Activated naive CD4-positive, alpha-beta T cell treated with anti-CD3 and anti-CD28 coated beads for 36 hours (primary cell): ENCODE results near the gene TPRG1. TPM values are rescaled to one million over a fixed set of nuclear protein-coding genes. Genes with fewer than 3 reads are reported as not detected.

Source experiments
- CTCF ChIA-PET: fragments of 350-600 bp; sonication (Branson Sonifier 250); formaldehyde crosslinking; loops from one replicate; lab custom pipeline; 2021; ENCODE audit warnings: antibody characterized with exemption; lab: Charles Lee
- DNase-seq: peaks from one replicate; pipeline ENCODE4 v3.0.0-alpha.2; 2020
- H3K27ac Mint-ChIP-seq: one replicate; pipeline ENCODE4 v1.8.0; 2021; ENCODE audit warnings: mild to moderate bottlenecking, mixed read lengths
- H3K27me3 Mint-ChIP-seq: one replicate; pipeline ENCODE4 v1.8.0; 2021; ENCODE audit warnings: low read depth, mixed read lengths
- H3K36me3 Mint-ChIP-seq: one replicate; pipeline ENCODE4 v1.8.0; 2021; ENCODE audit warnings: low read depth, mixed read lengths
- H3K4me1 Mint-ChIP-seq: one replicate; pipeline ENCODE4 v1.8.0; 2021; ENCODE audit warnings: low read depth, mixed read lengths
- H3K4me3 Mint-ChIP-seq: one replicate; pipeline ENCODE4 v1.8.0; 2021; ENCODE audit warnings: mild to moderate bottlenecking, moderate library complexity, mixed read lengths
- H3K9me3 Mint-ChIP-seq: one replicate; pipeline ENCODE4 v1.8.0; 2021; ENCODE audit warnings: mixed read lengths
- intact Hi-C: fragments of 100-400 bp; cut with micrococcal nuclease; formaldehyde crosslinking; loops from one replicate; pipeline ENCODE4 v1.15.1; 2023
- total RNA-seq, 2 experiments: library from RNA; stranded (reverse); gene quantifications; one replicate each; pipeline ENCODE4 v1.2.3, GENCODE V29; 2021

Gene TPRG1
- total RNA-seq, 2 experiments from 2014 or later: 0.55 to 1.0 TPM

GRCh38 chr3:189143321-189143720 lies 28.4 kb upstream of the TPRG1 start:
- CTCF ChIA-PET: interaction anchor here (1.0 to 2.4 kb wide), 4 partner anchors 102 to 1404 kb away, joined by 3 to 10 read pairs (median 5); no protein-coding TSS in a partner anchor
- Mint-ChIP-seq H3K36me3 (no peaks in the 10 kb centered on the region), H3K4me1 (peaks cover 14% of the 10 kb centered on the region), H3K27ac (no peak overlapping the region), H3K4me3 (no peak overlapping the region), H3K27me3 (peaks cover 9% of the 10 kb centered on the region), H3K9me3 (no peaks in the 10 kb centered on the region)
- DNase-seq: no peak
- intact Hi-C loops: loop anchor here (5.0 to 10.0 kb wide), 4 partner anchors 481 to 806 kb away; no protein-coding TSS in a partner anchor

GRCh38 chr3:189143771-189144170 lies 28.0 kb upstream of the TPRG1 start:
- Mint-ChIP-seq H3K27ac (no peak overlapping the region), H3K4me3 (no peak overlapping the region), H3K36me3 (no peaks in the 10 kb centered on the region), H3K4me1 (peaks cover 15% of the 10 kb centered on the region), H3K27me3 (peaks cover 9% of the 10 kb centered on the region), H3K9me3 (no peaks in the 10 kb centered on the region)
- DNase-seq: no peak
- intact Hi-C loops: loop anchor here (1.0 to 10.0 kb wide), 6 partner anchors 189 to 1404 kb away; no protein-coding TSS in a partner anchor
- CTCF ChIA-PET: interaction anchor here (1.0 to 1.6 kb wide), 3 partner anchors 102 to 1405 kb away, joined by 5 to 7 read pairs (median 5); no protein-coding TSS in a partner anchor

GRCh38 chr3:189144645-189145044 lies 27.1 kb upstream of the TPRG1 start:
- DNase-seq: peak; percentile 35
- intact Hi-C loops: loop anchor here (1.0 to 10.0 kb wide), 8 partner anchors 190 to 1527 kb away; no protein-coding TSS in a partner anchor
- Mint-ChIP-seq H3K4me1 (peaks cover 15% of the 10 kb centered on the region), H3K36me3 (no peaks in the 10 kb centered on the region), H3K27ac (no peak overlapping the region), H3K4me3 (no peak overlapping the region), H3K27me3 (peaks cover 9% of the 10 kb centered on the region), H3K9me3 (no peaks in the 10 kb centered on the region)
- CTCF ChIA-PET: interaction anchor here (1.0 to 2.8 kb wide), 5 partner anchors 13 to 1406 kb away, joined by 3 to 12 read pairs (median 5); no protein-coding TSS in a partner anchor

- Mint-ChIP-seq H3K27ac (no peak overlapping the region), H3K27me3 (peaks cover 9% of the 10 kb centered on the region), H3K9me3 (no peaks in the 10 kb centered on the region), H3K36me3 (no peaks in the 10 kb centered on the region), H3K4me3 (no peak overlapping the region), H3K4me1 (peaks cover 15% of the 10 kb centered on the region)
- CTCF ChIA-PET: interaction anchor here (1.3 to 2.8 kb wide), 3 partner anchors 15 to 192 kb away, joined by 6 to 12 read pairs (median 7); no protein-coding TSS in a partner anchor
- no peak for DNase-seq
- intact Hi-C loops: loop anchor here (5.0 to 10.0 kb wide), 4 partner anchors 315 to 1530 kb away; no protein-coding TSS in a partner anchor
Measured at GRCh38 chr3:189146848-189147247, 24.9 kb upstream of the TPRG1 start.

GRCh38 chr3:189148081-189148507 lies 23.7 kb upstream of the TPRG1 start:
- CTCF ChIA-PET: interaction anchor here (0.8 to 1.6 kb wide), 4 partner anchors 14 to 310 kb away, joined by 3 to 5 read pairs (median 3); no protein-coding TSS in a partner anchor
- peaks cover 9% of the 10 kb centered on the region for H3K4me1 Mint-ChIP-seq
- H3K27ac Mint-ChIP-seq: no peak overlapping the region
- no peak overlapping the region for H3K4me3 Mint-ChIP-seq
- peaks cover 9% of the 10 kb centered on the region for H3K27me3 Mint-ChIP-seq
- H3K36me3 Mint-ChIP-seq: no peaks in the 10 kb centered on the region
- H3K9me3 Mint-ChIP-seq: no peaks in the 10 kb centered on the region
- intact Hi-C loops: loop anchor here (1.0 to 10.0 kb wide), 9 partner anchors 85 to 1829 kb away; no protein-coding TSS in a partner anchor
- DNase-seq: peak; percentile 85

GRCh38 chr3:189149203-189149602 lies 22.6 kb upstream of the TPRG1 start:
- H3K4me3 Mint-ChIP-seq: no peak overlapping the region
- H3K4me1 Mint-ChIP-seq: peaks cover 9% of the 10 kb centered on the region
- intact Hi-C loops: loop anchor here (2.0 to 10.0 kb wide), 5 partner anchors 317 to 1830 kb away; no protein-coding TSS in a partner anchor
- H3K36me3 Mint-ChIP-seq: no peaks in the 10 kb centered on the region
- no peak for DNase-seq
- no peak overlapping the region for H3K27ac Mint-ChIP-seq
- CTCF ChIA-PET: interaction anchor here (0.5 to 1.6 kb wide), 4 partner anchors 15 to 847 kb away, joined by 3 to 4 read pairs (median 3); no protein-coding TSS in a partner anchor
- peaks cover 7% of the 10 kb centered on the region for H3K27me3 Mint-ChIP-seq
- no peaks in the 10 kb centered on the region for H3K9me3 Mint-ChIP-seq

GRCh38 chr3:189157232-189158007 lies 14.4 kb upstream of the TPRG1 start:
- Mint-ChIP-seq H3K27me3 (no peaks in the 10 kb centered on the region), H3K4me1 (no peaks in the 10 kb centered on the region), H3K27ac (no peak overlapping the region), H3K36me3 (no peaks in the 10 kb centered on the region), H3K9me3 (no peaks in the 10 kb centered on the region), H3K4me3 (no peak overlapping the region)
- intact Hi-C loops: loop anchor here (5.0 kb wide), 1 partner anchor 975 kb away; no protein-coding TSS in a partner anchor
- CTCF ChIA-PET: interaction anchor here (0.6 to 1.0 kb wide), 3 partner anchors 26 to 197 kb away, joined by 3 read pairs; no protein-coding TSS in a partner anchor
- DNase-seq: no peak

GRCh38 chr3:189158034-189158433 lies 13.7 kb upstream of the TPRG1 start:
- Mint-ChIP-seq H3K9me3 (no peaks in the 10 kb centered on the region), H3K27ac (no peak overlapping the region), H3K27me3 (no peaks in the 10 kb centered on the region), H3K4me1 (no peaks in the 10 kb centered on the region), H3K36me3 (no peaks in the 10 kb centered on the region), H3K4me3 (no peak overlapping the region)
- no peak for DNase-seq
- CTCF ChIA-PET: interaction anchor here (1.0 kb wide), 1 partner anchor 37 kb away, joined by 3 read pairs; no protein-coding TSS in a partner anchor
- intact Hi-C loops: loop anchor here (5.0 kb wide), 1 partner anchor 976 kb away; no protein-coding TSS in a partner anchor

GRCh38 chr3:189160519-189161309 lies 11.1 kb upstream of the TPRG1 start:
- intact Hi-C loops: no loop called here
- no peak for DNase-seq
- no peaks in the 10 kb centered on the region for H3K36me3 Mint-ChIP-seq
- CTCF ChIA-PET: interaction anchor here (0.6 kb wide), 1 partner anchor 800 kb away, joined by 5 read pairs; no protein-coding TSS in a partner anchor
- no peaks in the 10 kb centered on the region for H3K9me3 Mint-ChIP-seq
- H3K4me3 Mint-ChIP-seq: no peak overlapping the region
- no peaks in the 10 kb centered on the region for H3K27me3 Mint-ChIP-seq
- H3K27ac Mint-ChIP-seq: no peak overlapping the region
- no peaks in the 10 kb centered on the region for H3K4me1 Mint-ChIP-seq

- intact Hi-C loops: no loop called here
- CTCF ChIA-PET: interaction anchor here (0.6 kb wide), 2 partner anchors 1486 to 1826 kb away, joined by 3 to 4 read pairs; no protein-coding TSS in a partner anchor
- H3K27ac Mint-ChIP-seq: no peak overlapping the region
- peaks cover 5% of the 10 kb centered on the region for H3K4me1 Mint-ChIP-seq
- no peak overlapping the region for H3K4me3 Mint-ChIP-seq
- no peak for DNase-seq
- no peaks in the 10 kb centered on the region for H3K27me3 Mint-ChIP-seq
- no peaks in the 10 kb centered on the region for H3K36me3 Mint-ChIP-seq
- H3K9me3 Mint-ChIP-seq: no peaks in the 10 kb centered on the region
Measured at GRCh38 chr3:189165092-189165612, 6.6 kb upstream of the TPRG1 start.

GRCh38 chr3:189166321-189166720 lies 5.5 kb upstream of the TPRG1 start:
- DNase-seq: no peak
- Mint-ChIP-seq H3K4me3 (no peak overlapping the region), H3K27ac (no peak overlapping the region), H3K4me1 (peaks cover 6% of the 10 kb centered on the region), H3K9me3 (no peaks in the 10 kb centered on the region), H3K27me3 (no peaks in the 10 kb centered on the region), H3K36me3 (no peaks in the 10 kb centered on the region)
- intact Hi-C loops: no loop called here
- CTCF ChIA-PET: no interaction called here
